ENCODE measurements around the gene DNAAF3.

GRCh38 chr19:55158423-55158822 is 8.0 kb downstream of the DNAAF3 start:
- TF ChIP-seq POLR2AphosphoS5 (IDR thresholded peaks at IDR 0.05; ENCODE audit: borderline replicate concordance, low read depth, low read length): no peak
- no peak for TF ChIP-seq EZH2 (IDR thresholded peaks at IDR 0.05)

Data from SK-N-MC (cell line).